MCF 10A (cell line): ENCODE data around the gene TRRAP. TPM values are rescaled to one million over a fixed set of nuclear protein-coding genes. Genes with fewer than 3 reads are reported as not detected.

Experiments used
- BruUV-seq: library from RNA; stranded (reverse); fragments of 400-500 nt; replicated peaks from 2 replicates; lab custom pipeline; 2021; lab: Mats Ljungman, UMichigan
- CTCF ChIA-PET: fragments of 300-600 bp; sonication (Branson Sonifier 250); formaldehyde crosslinking; extraction: SDS; loops from one replicate; lab custom pipeline; 2021; ENCODE audit warnings: antibody characterized with exemption, inconsistent platforms; lab: Yijun Ruan, JAX
- POLR2A ChIA-PET: fragments of 300-600, 350-650 bp; sonication (Branson Sonifier 250); formaldehyde crosslinking; extraction: SDS; loops from one replicate; lab custom pipeline; 2020; ENCODE audit warnings: antibody characterized with exemption, inconsistent platforms; lab: Yijun Ruan, JAX
- DNase-seq: peaks from one replicate; pipeline ENCODE4 v3.0.0-alpha.2; 2018; ENCODE audit not compliant: unreplicated experiment
- H3K27ac Mint-ChIP-seq: one replicate; pipeline ENCODE4 v1.8.0; 2022; ENCODE audit warnings: mild to moderate bottlenecking, low read depth, mixed read lengths; ENCODE audit not compliant: unreplicated experiment
- H3K27me3 Mint-ChIP-seq: one replicate; pipeline ENCODE4 v1.8.0; 2022; ENCODE audit warnings: mixed read lengths; ENCODE audit not compliant: insufficient read depth, unreplicated experiment
- H3K36me3 Mint-ChIP-seq: one replicate; pipeline ENCODE4 v1.8.0; 2022; ENCODE audit warnings: mild to moderate bottlenecking, moderate library complexity, mixed read lengths; ENCODE audit not compliant: insufficient read depth, unreplicated experiment
- H3K4me1 Mint-ChIP-seq: one replicate; pipeline ENCODE4 v1.8.0; 2022; ENCODE audit warnings: mixed read lengths; ENCODE audit not compliant: insufficient read depth, unreplicated experiment
- H3K4me3 Mint-ChIP-seq: one replicate; pipeline ENCODE4 v1.8.0; 2022; ENCODE audit warnings: mild to moderate bottlenecking, moderate library complexity, mixed read lengths; ENCODE audit not compliant: unreplicated experiment
- H3K9me3 Mint-ChIP-seq: one replicate; pipeline ENCODE4 v1.8.0; 2022; ENCODE audit warnings: mixed read lengths; ENCODE audit not compliant: unreplicated experiment
- CTCF ChIP-seq: fragments of 200-600 bp; IDR thresholded peaks from one replicate; pipeline ENCODE4 v1.8.0; 2022; ENCODE audit warnings: antibody characterized with exemption, mild to moderate bottlenecking; ENCODE audit not compliant: unreplicated experiment
- intact Hi-C: fragments of 100-400 bp; cut with micrococcal nuclease; formaldehyde crosslinking; loops from 2 replicates; pipeline ENCODE4 v1.14.1; 2022
- total RNA-seq: library from RNA; stranded (reverse); gene quantifications from 2 replicates; pipeline ENCODE4 v1.2.3, GENCODE V29; 2022

TRRAP gene
- total RNA-seq, 1 experiment from 2014 or later: 30.4 TPM

DNA sequence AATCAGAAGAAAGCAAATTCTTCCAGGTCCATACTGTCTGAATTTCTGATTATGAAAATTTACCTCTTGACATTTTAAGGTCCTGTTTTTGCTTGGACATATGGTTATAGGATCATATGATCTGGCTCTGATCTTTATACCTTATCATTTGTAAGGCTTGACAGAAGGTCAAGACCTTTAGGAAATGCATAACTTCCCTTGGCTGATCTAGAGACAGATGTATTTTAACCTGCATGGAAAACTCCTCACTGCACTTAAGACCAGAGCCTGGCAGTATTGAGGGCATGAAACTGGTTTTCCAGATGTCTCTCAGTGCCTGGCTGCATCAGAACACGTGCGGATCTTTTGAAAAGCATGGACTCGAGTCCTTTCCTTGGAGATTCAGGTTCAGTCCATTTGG, 55.9 kb downstream of the TRRAP start:
- H3K4me3 Mint-ChIP-seq: no peak overlapping the region
- H3K4me1 Mint-ChIP-seq: no peaks in the 10 kb centered on the region
- intact Hi-C loops: no loop called here
- no peaks in the 10 kb centered on the region for H3K9me3 Mint-ChIP-seq
- H3K27me3 Mint-ChIP-seq: no peaks in the 10 kb centered on the region
- BruUV-seq: no TSS peak
- POLR2A ChIA-PET: no interaction called here
- no peak overlapping the region for H3K27ac Mint-ChIP-seq
- H3K36me3 Mint-ChIP-seq: peaks cover 96% of the 10 kb centered on the region
- no peak for TF ChIP-seq CTCF
- DNase-seq: no peak
- CTCF ChIA-PET: no interaction called here

GRCh38 chr7:98935811-98936210, 57.5 kb downstream of the TRRAP start:
- no TSS peak for BruUV-seq
- intact Hi-C loops: no loop called here
- ChIA-PET POLR2A (interaction anchor here (0.7 kb wide), 1 partner anchor 184 kb away, joined by 3 read pairs; no protein-coding TSS in a partner anchor), CTCF (interaction anchor here (0.7 kb wide), 2 partner anchors 503 to 767 kb away, joined by 3 to 5 read pairs; no protein-coding TSS in a partner anchor)
- no peak overlapping the region for H3K4me3 Mint-ChIP-seq
- H3K27ac Mint-ChIP-seq: no peak overlapping the region
- no peaks in the 10 kb centered on the region for H3K27me3 Mint-ChIP-seq
- H3K4me1 Mint-ChIP-seq: no peaks in the 10 kb centered on the region
- DNase-seq: no peak
- H3K36me3 Mint-ChIP-seq: peaks cover 92% of the 10 kb centered on the region
- H3K9me3 Mint-ChIP-seq: no peaks in the 10 kb centered on the region
- TF ChIP-seq CTCF: no peak

GRCh38 chr7:98943336-98943735, 65.0 kb downstream of the TRRAP start:
- Mint-ChIP-seq H3K4me3 (no peak overlapping the region), H3K27me3 (no peaks in the 10 kb centered on the region), H3K36me3 (peaks cover 90% of the 10 kb centered on the region), H3K9me3 (no peaks in the 10 kb centered on the region), H3K4me1 (no peaks in the 10 kb centered on the region), H3K27ac (no peak overlapping the region)
- intact Hi-C loops: no loop called here
- no peak for DNase-seq
- no peak for TF ChIP-seq CTCF
- BruUV-seq: no TSS peak
- ChIA-PET CTCF (no interaction called here), POLR2A (no interaction called here)

- intact Hi-C loops: no loop called here
- Mint-ChIP-seq H3K27me3 (no peaks in the 10 kb centered on the region), H3K36me3 (peaks cover 90% of the 10 kb centered on the region), H3K27ac (no peak overlapping the region), H3K4me3 (no peak overlapping the region), H3K4me1 (no peaks in the 10 kb centered on the region), H3K9me3 (no peaks in the 10 kb centered on the region)
- POLR2A ChIA-PET: no interaction called here
- no TSS peak for BruUV-seq
- DNase-seq: no peak
- CTCF ChIA-PET: interaction anchor here (0.6 kb wide), 1 partner anchor 19 kb away, joined by 4 read pairs; no protein-coding TSS in a partner anchor
- TF ChIP-seq CTCF: no peak
Observed at GRCh38 chr7:98944386-98944785, 66.1 kb downstream of the TRRAP start.
